Neural progenitor cell (in vitro differentiated cells): ENCODE results near the gene MGAT4D. TPM values are rescaled to one million over a fixed set of nuclear protein-coding genes. Genes with fewer than 3 reads are reported as not detected.

ENCODE experiments used
- DNase-seq: peaks from one replicate; pipeline ENCODE4 v3.0.0-alpha.2; 2016; ENCODE audit warnings: low spot score
- H2AFZ ChIP-seq: fragments of 200-600 bp; sonication (generic); replicated peaks from 2 replicates; pipeline ENCODE4 v1.6.1; 2016; ENCODE audit warnings: antibody characterized with exemption
- H3F3A ChIP-seq: fragments of 200-600 bp; sonication (generic); 2 replicates; pipeline ENCODE4 v1.6.1; 2016; ENCODE audit warnings: antibody characterized with exemption, low read depth
- H3K27ac ChIP-seq: fragments of 200-600 bp; sonication (generic); 2 replicates; pipeline ENCODE4 v1.5.1; 2016; ENCODE audit warnings: mild to moderate bottlenecking
- H3K27me3 ChIP-seq: fragments of 200-600 bp; sonication (generic); 2 replicates; pipeline ENCODE4 v1.6.1; 2016; ENCODE audit warnings: mild to moderate bottlenecking, moderate library complexity
- H3K36me3 ChIP-seq: fragments of 200-600 bp; sonication (generic); 2 replicates; pipeline ENCODE4 v1.5.1; 2016
- H3K4me1 ChIP-seq: fragments of 200-600 bp; sonication (generic); 2 replicates; pipeline ENCODE4 v1.6.1; 2016; ENCODE audit warnings: mixed run types
- H3K4me2 ChIP-seq: fragments of 200-600 bp; sonication (generic); 2 replicates; pipeline ENCODE4 v1.6.1; 2016
- H3K4me3 ChIP-seq: fragments of 200-600 bp; sonication (generic); 2 replicates; pipeline ENCODE4 v1.5.1; 2016
- H3K79me2 ChIP-seq: fragments of 200-600 bp; sonication (generic); 2 replicates; pipeline ENCODE4 v1.6.1; 2016; ENCODE audit warnings: low read depth
- H3K9ac ChIP-seq: fragments of 200-600 bp; sonication (generic); 2 replicates; pipeline ENCODE4 v1.6.1; 2016
- H3K9me3 ChIP-seq: fragments of 200-600 bp; sonication (generic); 2 replicates; pipeline ENCODE4 v1.5.1; 2016; ENCODE audit warnings: low read depth
- H4K20me1 ChIP-seq: fragments of 200-600 bp; sonication (generic); 2 replicates; pipeline ENCODE4 v1.6.1; 2016; ENCODE audit warnings: low read depth
- H3K27ac Mint-ChIP-seq: 3 replicates; pipeline ENCODE4 v1.8.0; 2021; ENCODE audit warnings: mixed read lengths
- H3K27me3 Mint-ChIP-seq: 2 replicates; pipeline ENCODE4 v1.8.0; 2022; ENCODE audit warnings: low read depth, mild to moderate bottlenecking, inconsistent platforms, moderate library complexity, mixed read lengths; ENCODE audit not compliant: insufficient read depth
- H3K36me3 Mint-ChIP-seq: 3 replicates; pipeline ENCODE4 v1.8.0; 2021; ENCODE audit warnings: mixed read lengths
- H3K4me1 Mint-ChIP-seq: 3 replicates; pipeline ENCODE4 v1.8.0; 2021; ENCODE audit warnings: mixed read lengths
- H3K4me3 Mint-ChIP-seq: 3 replicates; pipeline ENCODE4 v1.8.0; 2021; ENCODE audit warnings: mild to moderate bottlenecking, moderate library complexity, mixed read lengths
- H3K9me3 Mint-ChIP-seq: 3 replicates; pipeline ENCODE4 v1.8.0; 2020; ENCODE audit warnings: mixed read lengths
- EZH2 ChIP-seq: fragments of 200-600 bp; sonication (generic); IDR thresholded peaks from 2 replicates; pipeline ENCODE4 v1.6.1; 2017; ENCODE audit warnings: antibody characterized with exemption, mild to moderate bottlenecking, moderate library complexity
- EZH2phosphoT487 ChIP-seq: fragments of 200-600 bp; sonication (generic); IDR thresholded peaks from 2 replicates; pipeline ENCODE4 v1.6.1; 2017; ENCODE audit warnings: antibody characterized with exemption
- total RNA-seq: library from RNA; depleted of rRNA; stranded (reverse); fragments of >200 nt; gene quantifications from 2 replicates; pipeline ENCODE4 v1.2.3, GENCODE V29; 2015; ENCODE audit warnings: low replicate concordance
- TF ChIP-seq, protein P1 (sequence below): fragments of 200-600 bp; sonication (generic); IDR thresholded peaks from 2 replicates; pipeline ENCODE4 v1.5.1; 2017; ENCODE audit warnings: antibody characterized with exemption, mild to moderate bottlenecking

The MGAT4D gene
- total RNA-seq, 1 donor from 2014 or later = not detected

DNA sequence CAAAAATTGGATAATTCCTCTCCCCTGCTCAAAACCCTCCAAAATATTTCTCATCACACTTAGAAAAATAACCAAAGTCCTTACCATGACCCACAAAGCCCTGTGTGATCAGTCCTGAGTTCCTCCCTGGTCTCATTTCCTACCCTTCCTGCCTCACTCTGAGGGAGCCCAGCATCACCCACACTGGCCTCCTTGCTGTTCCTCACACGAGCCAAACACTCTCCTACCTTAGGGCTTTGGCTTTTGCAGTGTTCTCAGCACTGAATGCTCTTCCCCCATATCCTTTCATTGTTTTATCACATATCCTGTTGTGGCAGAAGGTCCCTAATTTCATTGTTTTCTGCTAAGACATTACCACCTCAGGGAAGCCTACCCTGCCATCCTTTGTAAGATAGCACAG lies 12.2 kb downstream of the MGAT4D start:
- Mint-ChIP-seq H3K4me1 (no peaks in the 10 kb centered on the region), H3K36me3 (peaks cover 2% of the 10 kb centered on the region), H3K27ac (no peak overlapping the region), H3K27me3 (no peaks in the 10 kb centered on the region), H3K9me3 (peaks cover 12% of the 10 kb centered on the region), H3K4me3 (no peak overlapping the region)
- H3K4me3 ChIP-seq = no peak overlapping the region
- no peak overlapping the region for H3K9ac ChIP-seq
- no peak overlapping the region for H3K4me2 ChIP-seq
- H4K20me1 ChIP-seq = no peaks in the 10 kb centered on the region
- no peaks in the 10 kb centered on the region for H3K36me3 ChIP-seq
- peaks cover 7% of the 10 kb centered on the region for H3K9me3 ChIP-seq
- H3K27ac ChIP-seq = no peak overlapping the region
- H3K79me2 ChIP-seq = no peaks in the 10 kb centered on the region
- TF ChIP-seq EZH2 = no peak
- no peak for TF ChIP-seq EZH2phosphoT487
- TF ChIP-seq, protein P1, sequence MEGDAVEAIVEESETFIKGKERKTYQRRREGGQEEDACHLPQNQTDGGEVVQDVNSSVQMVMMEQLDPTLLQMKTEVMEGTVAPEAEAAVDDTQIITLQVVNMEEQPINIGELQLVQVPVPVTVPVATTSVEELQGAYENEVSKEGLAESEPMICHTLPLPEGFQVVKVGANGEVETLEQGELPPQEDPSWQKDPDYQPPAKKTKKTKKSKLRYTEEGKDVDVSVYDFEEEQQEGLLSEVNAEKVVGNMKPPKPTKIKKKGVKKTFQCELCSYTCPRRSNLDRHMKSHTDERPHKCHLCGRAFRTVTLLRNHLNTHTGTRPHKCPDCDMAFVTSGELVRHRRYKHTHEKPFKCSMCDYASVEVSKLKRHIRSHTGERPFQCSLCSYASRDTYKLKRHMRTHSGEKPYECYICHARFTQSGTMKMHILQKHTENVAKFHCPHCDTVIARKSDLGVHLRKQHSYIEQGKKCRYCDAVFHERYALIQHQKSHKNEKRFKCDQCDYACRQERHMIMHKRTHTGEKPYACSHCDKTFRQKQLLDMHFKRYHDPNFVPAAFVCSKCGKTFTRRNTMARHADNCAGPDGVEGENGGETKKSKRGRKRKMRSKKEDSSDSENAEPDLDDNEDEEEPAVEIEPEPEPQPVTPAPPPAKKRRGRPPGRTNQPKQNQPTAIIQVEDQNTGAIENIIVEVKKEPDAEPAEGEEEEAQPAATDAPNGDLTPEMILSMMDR = no peak
- H2AFZ ChIP-seq = no peak overlapping the region
- no peaks in the 10 kb centered on the region for H3F3A ChIP-seq
- peaks cover 6% of the 10 kb centered on the region for H3K4me1 ChIP-seq
- peaks cover 7% of the 10 kb centered on the region for H3K27me3 ChIP-seq
- DNase-seq = no peak

DNA sequence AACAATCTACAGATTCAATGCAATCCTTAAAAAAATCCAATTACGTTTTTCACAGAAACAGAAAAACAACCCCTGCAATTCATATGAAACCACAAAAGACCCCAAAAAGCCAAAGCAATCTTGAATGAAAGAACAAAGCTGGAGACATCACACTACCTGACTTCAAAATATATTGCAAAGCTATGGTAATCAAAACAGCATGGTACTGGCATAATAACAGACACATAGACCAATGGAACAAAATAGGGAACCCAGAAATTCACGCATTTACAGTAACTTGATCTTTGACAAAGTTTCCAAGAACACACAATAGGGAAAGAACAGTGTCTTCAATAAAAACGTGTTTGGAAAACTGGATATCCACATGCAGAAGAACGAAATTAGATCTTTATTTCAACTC lies 14.6 kb downstream of the MGAT4D start:
- peaks cover 6% of the 10 kb centered on the region for H3K4me1 ChIP-seq
- no peaks in the 10 kb centered on the region for H4K20me1 ChIP-seq
- no peaks in the 10 kb centered on the region for H3K36me3 ChIP-seq
- H3K4me2 ChIP-seq = no peak overlapping the region
- peaks cover 7% of the 10 kb centered on the region for H3K9me3 ChIP-seq
- peaks cover 2% of the 10 kb centered on the region for H3K36me3 Mint-ChIP-seq
- no peak for DNase-seq
- H3K4me3 ChIP-seq = no peak overlapping the region
- H3K4me1 Mint-ChIP-seq = no peaks in the 10 kb centered on the region
- TF ChIP-seq, protein P1 = no peak
- TF ChIP-seq EZH2 (no peak), EZH2phosphoT487 (no peak)
- H3K27ac ChIP-seq = no peak overlapping the region
- H3K27me3 Mint-ChIP-seq = no peaks in the 10 kb centered on the region
- no peaks in the 10 kb centered on the region for H3K79me2 ChIP-seq
- peaks cover 12% of the 10 kb centered on the region for H3K9me3 Mint-ChIP-seq
- no peak overlapping the region for H3K4me3 Mint-ChIP-seq
- no peak overlapping the region for H2AFZ ChIP-seq
- no peak overlapping the region for H3K9ac ChIP-seq
- H3K27me3 ChIP-seq = no peaks in the 10 kb centered on the region
- no peak overlapping the region for H3K27ac Mint-ChIP-seq
- no peaks in the 10 kb centered on the region for H3F3A ChIP-seq

DNA sequence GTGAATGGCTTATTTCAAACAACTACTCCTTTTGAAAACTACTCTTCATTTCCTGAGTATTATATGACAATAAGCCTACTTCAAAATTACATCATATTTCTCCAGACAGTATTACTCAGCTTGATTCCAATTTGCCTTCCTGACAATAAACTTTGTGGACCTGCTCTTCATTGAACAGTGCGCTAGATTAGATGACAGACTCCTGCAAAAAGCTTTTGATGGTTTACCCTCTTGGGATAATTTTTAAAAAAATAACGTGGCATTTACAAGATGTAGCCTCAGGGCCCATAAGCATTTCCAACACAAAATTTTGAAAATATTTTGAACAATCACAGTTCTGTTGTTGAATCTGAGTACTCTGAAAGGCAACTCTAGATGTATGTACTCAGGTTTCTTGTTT lies 25.9 kb downstream of the MGAT4D start:
- no peak overlapping the region for H3K4me3 Mint-ChIP-seq
- Histone ChIP-seq H4K20me1 (no peaks in the 10 kb centered on the region), H3F3A (no peaks in the 10 kb centered on the region), H3K4me3 (no peak overlapping the region), H3K36me3 (no peaks in the 10 kb centered on the region), H2AFZ (no peak overlapping the region), H3K9me3 (no peaks in the 10 kb centered on the region), H3K27me3 (no peaks in the 10 kb centered on the region), H3K9ac (no peak overlapping the region), H3K4me2 (no peak overlapping the region), H3K4me1 (no peaks in the 10 kb centered on the region), H3K79me2 (no peaks in the 10 kb centered on the region), H3K27ac (no peak overlapping the region)
- no peak overlapping the region for H3K27ac Mint-ChIP-seq
- TF ChIP-seq, protein P1 = no peak
- TF ChIP-seq EZH2phosphoT487 (no peak), EZH2 (no peak)
- DNase-seq = no peak
- no peaks in the 10 kb centered on the region for H3K9me3 Mint-ChIP-seq
- H3K36me3 Mint-ChIP-seq = no peaks in the 10 kb centered on the region
- no peaks in the 10 kb centered on the region for H3K27me3 Mint-ChIP-seq
- H3K4me1 Mint-ChIP-seq = peaks cover 3% of the 10 kb centered on the region
